C4-2B (cell line): ENCODE data around the gene RRP12.

Experiments used
- CTCF ChIP-seq: fragments of 450-650 bp; conservative IDR thresholded peaks from 2 replicates; pipeline ENCODE4 v1.5.1; 2017; ENCODE audit warnings: mild to moderate bottlenecking
- ZFX ChIP-seq: fragments of 450-650 bp; IDR thresholded peaks from 2 replicates; pipeline ENCODE4 v1.6.1; 2017

GRCh38 chr10:97399843-97400545 lies 1.1 kb downstream of the RRP12 start:
- TF ChIP-seq CTCF (no peak), ZFX (no peak)
